HG02798 (cell line): ENCODE data around the gene PLAA.
A peak's percentile ranks its signal among the peaks of the same experiment; 100 is the strongest.
"Not testable (repeated sequence)": the region's sequence is repeated elsewhere in the genome, so short reads cannot be mapped to it uniquely, and the experiment has no call there.

Source experiments
- ATAC-seq: cut with Tn5 transposase; IDR thresholded peaks from one replicate; pipeline ENCODE4 v1.9.1; 2021; ENCODE audit warnings: mild to moderate bottlenecking; ENCODE audit not compliant: unreplicated experiment, poor library complexity

Gene PLAA

DNA sequence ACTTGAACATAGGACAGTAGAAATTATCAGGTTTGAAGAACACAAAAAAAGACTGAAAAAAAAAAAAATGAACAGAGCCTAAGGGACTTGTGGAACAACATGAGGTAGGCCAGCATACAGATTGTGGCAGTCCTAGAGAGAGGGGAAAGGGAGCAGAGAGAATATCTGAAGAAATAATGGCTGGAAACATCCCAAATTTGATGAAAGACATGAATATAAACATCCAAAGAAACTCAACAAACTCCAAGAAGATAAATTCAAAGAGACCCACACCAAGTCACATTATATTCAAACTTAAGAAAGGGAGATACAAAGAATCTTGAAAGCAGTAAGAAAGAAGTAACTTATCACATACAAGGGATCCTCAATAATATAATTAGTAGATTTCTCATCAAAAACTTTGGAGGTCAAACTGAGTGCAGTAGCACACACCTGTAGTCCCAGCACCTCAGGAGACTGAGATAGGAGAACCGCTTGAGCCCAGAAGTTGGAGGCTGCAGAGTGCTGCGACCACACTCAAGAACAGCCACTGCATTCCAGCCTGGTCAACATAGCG, 9.1 kb downstream of the PLAA start:
- no peak for ATAC-seq

GRCh38 chr9:26935847-26936246, 11.2 kb downstream of the PLAA start:
- no peak for ATAC-seq

GRCh38 chr9:26928902-26929495, 18.0 kb downstream of the PLAA start:
- ATAC-seq: no peak

GRCh38 chr9:26925609-26926008, 21.4 kb downstream of the PLAA start:
- no peak for ATAC-seq

GRCh38 chr9:26919698-26920097, 27.3 kb downstream of the PLAA start:
- ATAC-seq: no peak

GRCh38 chr9:26913138-26913668, 33.8 kb downstream of the PLAA start:
- ATAC-seq: no peak

DNA sequence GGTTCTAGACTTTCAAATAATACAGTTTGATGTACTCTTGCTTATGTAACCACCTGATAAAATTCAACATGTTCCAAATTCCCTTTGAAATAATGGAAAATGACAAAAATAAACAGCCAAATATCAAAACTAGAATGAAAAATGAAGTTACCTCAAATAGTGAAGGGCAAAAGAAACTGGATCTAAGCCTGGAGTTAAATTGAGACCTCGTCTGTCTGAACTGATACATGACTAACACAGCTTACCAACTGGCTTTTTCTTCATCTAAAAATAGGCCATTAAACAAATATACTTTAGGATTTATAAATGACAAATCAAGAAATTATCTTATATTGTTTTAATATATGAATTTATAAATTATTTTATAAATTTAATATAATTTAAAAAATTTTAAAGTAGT, 42.4 kb downstream of the PLAA start:
- ATAC-seq: no peak

DNA sequence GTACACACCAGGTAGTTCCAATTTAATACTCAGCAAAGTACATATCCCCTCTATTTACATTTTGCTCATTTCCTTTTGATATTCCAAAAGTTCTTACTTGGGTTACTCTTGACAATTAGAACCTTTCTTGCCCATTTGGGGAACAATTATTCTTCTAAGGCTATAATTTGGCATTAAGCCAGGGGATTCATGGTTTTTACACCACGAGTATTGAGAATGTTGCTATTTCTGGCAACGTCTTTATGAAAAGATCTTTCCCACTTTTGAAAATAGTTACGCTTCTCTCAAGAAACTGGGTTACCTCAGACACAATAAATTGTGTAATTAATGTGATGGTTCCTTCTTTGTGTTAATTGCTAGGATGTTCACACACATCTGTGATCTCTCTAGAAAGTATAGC, 43.0 kb downstream of the PLAA start:
- ATAC-seq: no peak

DNA sequence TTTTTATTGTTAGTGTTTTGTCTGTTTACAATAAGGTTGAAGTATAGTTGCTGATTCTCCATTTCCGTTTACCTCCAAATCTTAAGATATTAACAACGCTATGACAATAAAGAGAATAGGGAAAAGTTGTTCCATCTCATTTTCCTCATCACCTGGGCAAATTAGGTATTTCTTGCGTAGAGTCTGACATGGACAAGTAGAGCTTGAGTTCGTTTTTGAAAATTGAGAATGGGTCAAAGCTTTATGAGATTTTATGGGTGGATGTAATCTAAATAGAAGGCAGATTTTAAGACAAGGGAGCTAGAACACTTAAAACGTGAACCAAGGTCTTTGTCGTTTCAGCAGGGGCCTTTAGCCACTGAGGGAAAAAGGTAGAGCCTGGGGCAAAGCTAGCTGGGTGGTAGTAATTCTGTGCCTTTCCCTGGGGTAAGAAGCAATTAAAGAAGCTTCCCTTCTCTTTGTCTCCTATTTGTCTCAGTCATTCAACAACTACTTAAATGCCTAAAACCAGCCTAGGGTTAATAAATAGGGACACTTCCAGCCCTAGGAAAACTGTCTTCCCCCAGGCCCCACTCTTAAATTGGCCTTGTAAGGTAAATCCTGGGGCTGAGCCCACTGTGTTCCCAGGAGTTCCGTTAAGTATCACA, 53.9 kb downstream of the PLAA start:
- ATAC-seq: no peak

- peak; percentile 94 for ATAC-seq
Observed at GRCh38 chr9:26892251-26893029, 54.6 kb downstream of the PLAA start, which contains the start of gene CAAP1. Gene CAAP1 (minus strand): TSS chr9:26892802. CDS start chr9:26892715, 87 bp downstream.

GRCh38 chr9:26891726-26892125, 55.3 kb downstream of the PLAA start:
- no peak for ATAC-seq

DNA sequence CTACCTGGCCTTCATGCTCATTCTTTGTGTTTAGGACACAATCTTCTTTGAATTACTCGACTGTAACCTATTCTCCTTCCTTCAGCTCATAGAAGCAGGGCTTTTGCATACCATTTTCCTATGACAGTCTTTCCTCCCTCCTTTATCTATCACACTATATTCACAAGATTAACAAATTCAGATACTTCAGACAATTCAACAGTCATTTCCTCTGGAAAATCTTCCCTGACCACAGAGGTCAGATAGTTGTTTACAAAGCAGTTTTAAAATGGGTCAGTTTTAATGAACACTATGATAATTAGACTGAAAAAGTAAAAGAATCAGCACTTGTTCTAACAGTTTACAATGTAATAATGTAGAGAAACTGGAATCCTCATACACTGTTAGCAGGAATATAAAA, 58.8 kb downstream of the PLAA start:
- ATAC-seq: no peak

GRCh38 chr9:26882154-26882553, 64.9 kb downstream of the PLAA start:
- ATAC-seq: no peak

- no peak for ATAC-seq
Observed at GRCh38 chr9:26880262-26880661, 66.8 kb downstream of the PLAA start.

GRCh38 chr9:26875155-26875554, 71.9 kb downstream of the PLAA start:
- ATAC-seq: not testable (repeated sequence)

- no peak for ATAC-seq
Observed at GRCh38 chr9:26870292-26870691, 76.8 kb downstream of the PLAA start.

GRCh38 chr9:26863074-26863473, 84.0 kb downstream of the PLAA start:
- peak; percentile 42 for ATAC-seq

- peak; percentile 81 for ATAC-seq
Observed at GRCh38 chr9:26856413-26857032, 90.5 kb downstream of the PLAA start.
